Measurements from ENCODE around the gene DLG1. TPM values are rescaled to one million over a fixed set of nuclear protein-coding genes. Genes with fewer than 3 reads are reported as not detected.
A peak's percentile ranks its signal among the peaks of the same experiment; 100 is the strongest.

Gene DLG1
- total RNA-seq, 1 donor from 2014 or later, result 80.2 TPM

DNA sequence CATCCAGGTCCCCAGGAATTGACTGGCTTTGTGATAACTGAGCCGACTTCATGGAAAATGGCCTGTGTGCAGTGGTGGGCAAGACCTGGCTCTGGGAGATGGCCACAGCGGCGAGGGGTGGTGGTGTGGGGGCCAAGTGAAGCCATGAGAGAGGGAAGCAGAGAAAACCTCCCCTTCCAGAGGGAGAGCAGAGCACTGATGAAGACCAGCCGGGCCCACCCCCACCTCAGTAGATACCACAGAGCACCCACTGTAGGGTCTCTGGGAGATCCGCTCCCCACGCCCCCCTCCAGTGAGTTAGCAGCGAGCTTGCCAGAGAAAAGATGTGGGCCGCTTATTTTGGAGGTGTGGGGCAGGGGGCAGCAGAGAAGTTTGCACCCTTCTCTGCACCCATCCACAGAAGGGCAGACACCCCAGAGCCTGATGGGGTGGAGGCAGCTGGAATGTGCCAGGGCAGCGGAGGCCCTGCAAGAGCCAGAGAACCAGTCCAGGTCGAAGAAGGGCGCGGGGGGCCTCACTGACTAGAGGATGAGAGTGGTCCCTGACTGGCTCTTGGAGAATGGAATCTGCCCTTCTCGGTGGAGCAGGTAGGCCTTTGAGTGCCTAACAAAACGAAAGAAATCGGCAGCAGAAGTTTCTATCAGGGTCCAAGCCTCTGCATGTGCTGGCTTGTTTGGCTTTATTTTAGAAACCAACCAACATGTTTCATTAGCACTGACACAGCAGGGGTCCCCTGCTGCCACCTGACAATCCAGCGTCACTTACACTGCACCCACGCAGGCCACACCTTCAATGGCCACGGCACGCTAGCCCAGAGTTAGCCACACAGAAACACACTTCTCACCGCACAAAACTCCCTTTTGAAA is 297.1 kb downstream of the DLG1 start:
- intact Hi-C loops (cut with DNase I), result no loop called here
- peaks cover 19% of the 10 kb centered on the region for H3K4me1 ChIP-seq
- H3K27me3 ChIP-seq (ENCODE audit: low read depth), result no peaks in the 10 kb centered on the region
- DNase-seq, result no peak
- peak overlapping the region; percentile 68 for H3K4me3 ChIP-seq
- H3K9me3 ChIP-seq, result no peaks in the 10 kb centered on the region
- peak overlapping the region; percentile 79 for H3K27ac ChIP-seq
- no peak for TF ChIP-seq CTCF (IDR thresholded peaks at IDR 0.05)
- no peaks in the 10 kb centered on the region for H3K36me3 ChIP-seq
- no peak for ATAC-seq

DNA sequence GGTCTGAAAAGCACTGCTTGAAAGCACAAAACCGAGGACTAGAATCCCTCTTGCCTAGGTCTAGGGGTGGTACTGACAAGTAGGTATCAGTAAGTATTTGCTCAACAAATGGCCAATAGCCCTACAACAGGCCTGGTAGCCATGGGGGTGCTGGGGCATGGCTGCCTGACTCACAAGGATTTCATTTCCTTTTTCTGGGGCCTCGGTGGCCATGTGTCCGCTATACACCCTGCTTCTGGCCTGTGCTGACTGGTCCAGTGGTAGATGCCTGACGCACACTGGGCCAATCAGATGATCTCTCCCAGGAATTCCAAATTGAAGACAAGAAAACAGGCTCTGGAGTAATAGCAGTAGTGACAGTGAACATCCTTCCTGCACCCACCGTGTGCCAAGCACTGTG is 298.2 kb downstream of the DLG1 start:
- peaks cover 19% of the 10 kb centered on the region for H3K4me1 ChIP-seq
- H3K4me3 ChIP-seq, result no peak overlapping the region
- TF ChIP-seq CTCF (IDR thresholded peaks at IDR 0.05), result no peak
- DNase-seq (no peak), ATAC-seq (no peak)
- no peak overlapping the region for H3K27ac ChIP-seq
- no peaks in the 10 kb centered on the region for H3K36me3 ChIP-seq
- intact Hi-C loops (cut with DNase I), result no loop called here
- no peaks in the 10 kb centered on the region for H3K9me3 ChIP-seq
- H3K27me3 ChIP-seq (ENCODE audit: low read depth), result no peaks in the 10 kb centered on the region

DNA sequence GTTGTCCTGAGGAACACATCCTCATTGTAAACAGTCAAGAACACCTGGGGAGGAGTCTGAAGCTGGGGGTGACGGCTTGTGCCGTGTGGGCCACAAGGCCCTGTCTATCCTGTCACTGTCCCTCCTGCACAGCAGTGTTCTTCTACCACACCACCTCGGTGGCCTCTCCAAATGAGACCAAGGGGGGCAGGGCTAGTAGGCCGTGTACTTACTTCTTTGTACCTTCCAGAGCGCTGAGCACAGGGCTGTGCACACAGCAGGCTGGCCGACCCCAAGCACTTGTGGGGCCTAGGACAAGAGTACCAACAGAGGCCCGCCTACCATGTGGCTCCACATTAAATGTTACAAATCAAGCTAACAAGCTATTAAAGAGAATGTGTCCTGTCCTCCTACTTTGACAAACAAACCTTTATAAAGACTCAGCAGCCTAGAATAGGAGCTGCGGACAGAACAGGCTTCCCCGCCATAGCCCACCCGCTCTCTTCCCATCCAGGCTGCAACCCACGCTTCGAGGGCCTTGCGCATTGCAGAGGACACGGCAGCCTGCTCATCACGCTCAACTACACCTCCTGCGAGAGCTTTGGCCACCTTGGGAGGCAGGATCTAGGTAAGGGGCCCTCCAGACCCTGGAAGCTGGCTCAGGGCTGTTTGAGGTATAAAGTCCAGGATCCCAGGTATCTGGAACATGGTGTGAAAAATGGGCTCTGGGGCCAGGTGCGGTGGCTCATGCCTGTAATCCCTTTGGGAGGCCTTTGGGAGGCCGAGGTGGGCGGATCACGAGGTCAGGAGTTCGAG is 299.2 kb downstream of the DLG1 start:
- no peak overlapping the region for H3K4me3 ChIP-seq
- no peak for TF ChIP-seq CTCF (IDR thresholded peaks at IDR 0.05)
- no peaks in the 10 kb centered on the region for H3K27me3 ChIP-seq (ENCODE audit: low read depth)
- intact Hi-C loops (cut with DNase I), result no loop called here
- peaks cover 17% of the 10 kb centered on the region for H3K4me1 ChIP-seq
- H3K27ac ChIP-seq, result no peak overlapping the region
- no peaks in the 10 kb centered on the region for H3K36me3 ChIP-seq
- H3K9me3 ChIP-seq, result no peaks in the 10 kb centered on the region
- DNase-seq, result no peak
- no peak for ATAC-seq

DNA sequence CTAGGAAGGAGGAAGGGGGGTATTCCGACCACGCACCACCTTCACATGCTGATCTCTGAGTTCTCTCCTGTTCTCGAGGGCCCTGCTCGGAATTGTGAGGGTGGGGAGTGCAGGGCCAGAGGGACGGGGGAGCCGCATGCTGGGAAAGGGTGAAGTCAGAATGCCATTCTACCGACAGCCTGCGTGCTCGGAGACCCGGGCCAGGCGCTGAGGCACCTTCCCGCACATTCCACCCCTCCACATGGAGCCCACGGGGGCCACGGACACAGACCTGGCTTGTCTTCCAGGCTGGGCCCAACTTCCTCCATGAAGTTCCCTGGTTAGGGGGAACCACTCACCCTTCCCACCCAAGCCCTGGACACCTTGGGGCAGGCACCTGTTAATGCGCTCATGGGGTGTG is 301.1 kb downstream of the DLG1 start:
- ATAC-seq (no peak), DNase-seq (no peak)
- Histone ChIP-seq H3K9me3 (no peaks in the 10 kb centered on the region), H3K27me3 (ENCODE audit: low read depth) (no peaks in the 10 kb centered on the region), H3K36me3 (no peaks in the 10 kb centered on the region), H3K4me1 (peaks cover 7% of the 10 kb centered on the region), H3K4me3 (no peak overlapping the region), H3K27ac (no peak overlapping the region)
- TF ChIP-seq CTCF (IDR thresholded peaks at IDR 0.05), result no peak
- intact Hi-C loops (cut with DNase I), result no loop called here

- H3K27me3 ChIP-seq (ENCODE audit: low read depth), result no peaks in the 10 kb centered on the region
- no peak for DNase-seq
- ATAC-seq, result no peak
- H3K4me1 ChIP-seq, result peaks cover under 1% of the 10 kb centered on the region
- no peak overlapping the region for H3K4me3 ChIP-seq
- H3K9me3 ChIP-seq, result no peaks in the 10 kb centered on the region
- no peak for TF ChIP-seq CTCF (IDR thresholded peaks at IDR 0.05)
- no peak overlapping the region for H3K27ac ChIP-seq
- intact Hi-C loops (cut with DNase I), result no loop called here
- H3K36me3 ChIP-seq, result no peaks in the 10 kb centered on the region
Measured at GRCh38 chr3:196996454-196997265, 301.8 kb downstream of the DLG1 start.

All from lower lobe of right lung (tissue), 2 donors.